HepG2 (cell line): Measurements from ENCODE around the gene RTEL1. TPM values are rescaled to one million over a fixed set of nuclear protein-coding genes. Genes with fewer than 3 reads are reported as not detected.
A peak's percentile ranks its signal among the peaks of the same experiment; 100 is the strongest.

Source experiments
- GATAD1 ChIP-seq: IDR thresholded peaks from 2 replicates; pipeline ENCODE4 v1.6.1; 2016; ENCODE audit warnings: missing genetic modification reagents, missing compliant biosample characterization
- HHEX ChIP-seq: IDR thresholded peaks from 2 replicates; pipeline ENCODE4 v1.6.1; 2016; ENCODE audit warnings: control low read depth
- HNF4A ChIP-seq: sonication (generic); formaldehyde crosslinking; IDR thresholded peaks from 2 replicates; pipeline ENCODE4 v1.4.0; 2020; ENCODE audit warnings: missing genetic modification reagents
- HNRNPLL ChIP-seq: fragments of 200-400 bp; formaldehyde crosslinking; IDR thresholded peaks from 2 replicates; pipeline ENCODE4 v1.6.1; 2017; ENCODE audit warnings: mild to moderate bottlenecking, low read depth, low read length; ENCODE audit not compliant: poor library complexity, severe bottlenecking
- JUND ChIP-seq: sonication (generic); formaldehyde crosslinking; IDR thresholded peaks from 2 replicates; pipeline ENCODE4 v1.8.0; 2022; ENCODE audit warnings: mild to moderate bottlenecking, missing genetic modification reagents
- MAZ ChIP-seq, 2 experiments: sonication (generic) in 1 of 2; formaldehyde crosslinking in 1 of 2; IDR thresholded peaks; 2 replicates each; pipeline versions ENCODE4 v1.5.0 to v1.6.1; 2012 to 2020; ENCODE audit warnings: low read depth in 2 of 2, mild to moderate bottlenecking in 2 of 2, borderline replicate concordance in 1 of 2, improper control_type of control experiment in 1 of 2, low read length in 1 of 2, missing genetic modification reagents in 1 of 2, moderate library complexity in 1 of 2
- MIER2 ChIP-seq: IDR thresholded peaks from 2 replicates; pipeline ENCODE4 v1.6.1; 2016; ENCODE audit warnings: missing biosample characterization, missing genetic modification reagents
- POLR2A ChIP-seq, 2 experiments: IDR thresholded peaks; 2 replicates each; pipeline ENCODE4 v1.6.1; 2011; ENCODE audit warnings: low read depth in 2 of 2, low read length in 2 of 2, mild to moderate bottlenecking in 1 of 2, moderate library complexity in 1 of 2; ENCODE audit not compliant: insufficient read depth in 1 of 2
- SALL1 ChIP-seq: sonication (generic); formaldehyde crosslinking; IDR thresholded peaks from 2 replicates; pipeline ENCODE4 v1.8.0; 2022; ENCODE audit warnings: mild to moderate bottlenecking, missing genetic modification reagents
- ZBTB38 ChIP-seq: sonication (generic); formaldehyde crosslinking; IDR thresholded peaks from 2 replicates; pipeline ENCODE4 v1.5.1; 2020; ENCODE audit warnings: mild to moderate bottlenecking, missing genetic modification reagents
- ZNF263 ChIP-seq: sonication (generic); formaldehyde crosslinking; IDR thresholded peaks from 2 replicates; pipeline ENCODE4 v1.4.0; 2020; ENCODE audit warnings: missing genetic modification reagents
- ZNF44 ChIP-seq: sonication (generic); formaldehyde crosslinking; IDR thresholded peaks from 2 replicates; pipeline ENCODE4 v1.5.1; 2020; ENCODE audit warnings: mild to moderate bottlenecking, missing genetic modification reagents
- ZNF564 ChIP-seq: sonication (generic); formaldehyde crosslinking; IDR thresholded peaks from 2 replicates; pipeline ENCODE4 v1.8.1; 2023; ENCODE audit warnings: mild to moderate bottlenecking, missing genetic modification reagents
- ZNF713 ChIP-seq: sonication (generic); formaldehyde crosslinking; IDR thresholded peaks from 2 replicates; pipeline ENCODE4 v1.4.0; 2020; ENCODE audit warnings: mild to moderate bottlenecking, missing genetic modification reagents
- ZSCAN30 ChIP-seq: sonication (generic); formaldehyde crosslinking; IDR thresholded peaks from 2 replicates; pipeline ENCODE4 v1.5.0; 2020; ENCODE audit warnings: mild to moderate bottlenecking, missing genetic modification reagents
- polyA plus RNA-seq, 8 experiments: library from polyadenylated mRNA; depleted of rRNA in 3 of 8; stranded (reverse) in 7 of 8; unstranded in 1 of 8; fragments of >200 nt; fragmentation: Illumina TruSeq in 4 of 8; extraction: Trizol in 4 of 8; gene quantifications; 2 replicates each; pipeline versions ENCODE4 v1.2.1 to v1.2.3, GENCODE V29; 2011 to 2016; ENCODE audit warnings: low read depth in 4 of 8, missing spikeins in 1 of 8, mixed read lengths in 1 of 8; ENCODE audit not compliant: insufficient read depth in 1 of 8
- total RNA-seq, 5 experiments: library from RNA; depleted of rRNA; stranded (reverse); fragments of >200 nt; fragmentation: Illumina TruSeq; extraction: Trizol; gene quantifications; 2 replicates each; pipeline ENCODE4 v1.2.3, GENCODE V29; 2016; ENCODE audit warnings: low read depth in 1 of 5
- TF ChIP-seq, protein P1 (sequence below): sonication (generic); formaldehyde crosslinking; IDR thresholded peaks from 2 replicates; pipeline ENCODE4 v1.8.1; 2022; ENCODE audit warnings: low read depth, mild to moderate bottlenecking, missing genetic modification reagents
- TF ChIP-seq, protein P2 (sequence below): sonication (generic); formaldehyde crosslinking; IDR thresholded peaks from 2 replicates; pipeline ENCODE4 v1.4.0; 2020; ENCODE audit warnings: mild to moderate bottlenecking, missing genetic modification reagents
- TF ChIP-seq, protein P3 (sequence below): sonication (generic); formaldehyde crosslinking; IDR thresholded peaks from 2 replicates; pipeline ENCODE4 v1.9.0; 2022; ENCODE audit warnings: low read depth, missing genetic modification reagents
- TF ChIP-seq, protein P4 (sequence below): sonication (generic); formaldehyde crosslinking; IDR thresholded peaks from 2 replicates; pipeline ENCODE4 v1.4.0; 2020; ENCODE audit warnings: missing genetic modification reagents, mild to moderate bottlenecking, borderline replicate concordance

RTEL1 gene
- total and polyA plus RNA-seq, 2 of the 13 experiments (the other 11 are each of a cell fraction or from before 2014, with no cell fraction given), result 21.8 to 36.4 TPM

DNA sequence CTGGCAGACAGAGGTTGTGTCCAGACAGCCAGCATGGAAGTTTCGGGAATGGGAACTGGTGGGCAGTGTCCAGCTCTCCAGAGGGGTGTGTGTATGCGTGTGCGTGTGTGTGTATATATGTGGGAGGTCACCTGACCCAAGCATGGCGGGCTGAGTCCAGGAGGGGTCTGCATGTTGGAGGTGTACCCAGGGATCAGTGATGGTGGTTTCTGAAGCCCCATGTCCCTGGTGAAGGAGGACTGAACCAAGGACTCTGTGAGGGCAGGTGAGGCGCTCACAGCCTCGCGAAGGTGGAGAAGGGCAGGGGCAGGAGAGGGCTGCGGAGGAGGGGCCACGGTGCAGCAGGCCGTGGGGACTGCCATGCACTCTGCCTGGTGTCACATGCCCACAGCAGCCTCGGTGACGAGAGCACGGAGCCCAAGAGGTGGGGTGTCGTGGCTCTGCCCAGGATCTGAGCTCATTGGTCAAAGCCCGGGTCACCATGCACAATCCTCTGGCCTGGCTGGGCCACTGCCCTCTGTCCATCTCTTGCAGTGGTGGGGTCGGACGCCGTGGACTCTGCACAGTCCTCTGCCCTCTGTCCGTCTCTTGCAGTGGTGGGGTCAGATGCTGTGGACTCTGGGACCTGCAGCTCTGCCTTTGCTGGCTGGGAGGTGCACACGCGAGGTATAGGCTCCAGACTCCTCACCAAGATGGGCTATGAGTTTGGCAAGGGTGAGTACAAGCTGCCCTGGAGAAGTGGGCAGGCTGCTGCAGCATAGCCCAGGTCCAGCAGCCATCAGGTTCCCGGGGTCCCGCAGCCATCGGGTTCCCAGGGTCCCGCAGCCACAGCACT, 76.2 kb downstream of the RTEL1 start (continued):
- TF ChIP-seq, protein P1, sequence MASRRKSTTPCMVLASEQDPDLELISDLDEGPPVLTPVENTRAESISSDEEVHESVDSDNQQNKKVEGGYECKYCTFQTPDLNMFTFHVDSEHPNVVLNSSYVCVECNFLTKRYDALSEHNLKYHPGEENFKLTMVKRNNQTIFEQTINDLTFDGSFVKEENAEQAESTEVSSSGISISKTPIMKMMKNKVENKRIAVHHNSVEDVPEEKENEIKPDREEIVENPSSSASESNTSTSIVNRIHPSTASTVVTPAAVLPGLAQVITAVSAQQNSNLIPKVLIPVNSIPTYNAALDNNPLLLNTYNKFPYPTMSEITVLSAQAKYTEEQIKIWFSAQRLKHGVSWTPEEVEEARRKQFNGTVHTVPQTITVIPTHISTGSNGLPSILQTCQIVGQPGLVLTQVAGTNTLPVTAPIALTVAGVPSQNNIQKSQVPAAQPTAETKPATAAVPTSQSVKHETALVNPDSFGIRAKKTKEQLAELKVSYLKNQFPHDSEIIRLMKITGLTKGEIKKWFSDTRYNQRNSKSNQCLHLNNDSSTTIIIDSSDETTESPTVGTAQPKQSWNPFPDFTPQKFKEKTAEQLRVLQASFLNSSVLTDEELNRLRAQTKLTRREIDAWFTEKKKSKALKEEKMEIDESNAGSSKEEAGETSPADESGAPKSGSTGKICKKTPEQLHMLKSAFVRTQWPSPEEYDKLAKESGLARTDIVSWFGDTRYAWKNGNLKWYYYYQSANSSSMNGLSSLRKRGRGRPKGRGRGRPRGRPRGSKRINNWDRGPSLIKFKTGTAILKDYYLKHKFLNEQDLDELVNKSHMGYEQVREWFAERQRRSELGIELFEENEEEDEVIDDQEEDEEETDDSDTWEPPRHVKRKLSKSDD, result peak; percentile 94; the same call in 1 of the 2 replicates
- TF ChIP-seq ZNF44 (CRISPR knock-in tag) (0 out of 2 replicates have a peak, but pooled peaks have one; percentile 67), ZBTB38 (peak; percentile 96), JUND (peak; percentile 25; the same call in 1 of the 2 replicates), ZNF713 (CRISPR knock-in tag) (no peak), SALL1 (peak; percentile 83; the same call in 1 of the 2 replicates), HHEX (0 out of 2 replicates have a peak, but pooled peaks have one; percentile 24), MIER2 (CRISPR knock-in tag) (no peak), HNF4A (CRISPR knock-in tag) (peak; percentile 97), POLR2A (IDR thresholded peaks at IDR 0.05; ENCODE audit: insufficient read depth in 1 of 2, low read depth in 2 of 2, low read length in 2 of 2) (peak in 1 of 2 experiments; percentile 29; a peak in 2 of 4 replicates), HNRNPLL (peak; percentile 3), ZNF564 (CRISPR knock-in tag) (peak; percentile 64; the same call in 1 of the 2 replicates), MAZ (IDR thresholded peaks at IDR 0.05; ENCODE audit: borderline replicate concordance, low read depth, low read length) (no peak), MAZ (CRISPR knock-in tag; IDR thresholded peaks at IDR 0.05; ENCODE audit: low read depth) (peak; percentile 51; the same call in 1 of the 2 replicates), GATAD1 (CRISPR knock-in tag) (no peak), ZSCAN30 (no peak), ZNF263 (CRISPR knock-in tag) (peak; percentile 77)
- TF ChIP-seq, protein P2, sequence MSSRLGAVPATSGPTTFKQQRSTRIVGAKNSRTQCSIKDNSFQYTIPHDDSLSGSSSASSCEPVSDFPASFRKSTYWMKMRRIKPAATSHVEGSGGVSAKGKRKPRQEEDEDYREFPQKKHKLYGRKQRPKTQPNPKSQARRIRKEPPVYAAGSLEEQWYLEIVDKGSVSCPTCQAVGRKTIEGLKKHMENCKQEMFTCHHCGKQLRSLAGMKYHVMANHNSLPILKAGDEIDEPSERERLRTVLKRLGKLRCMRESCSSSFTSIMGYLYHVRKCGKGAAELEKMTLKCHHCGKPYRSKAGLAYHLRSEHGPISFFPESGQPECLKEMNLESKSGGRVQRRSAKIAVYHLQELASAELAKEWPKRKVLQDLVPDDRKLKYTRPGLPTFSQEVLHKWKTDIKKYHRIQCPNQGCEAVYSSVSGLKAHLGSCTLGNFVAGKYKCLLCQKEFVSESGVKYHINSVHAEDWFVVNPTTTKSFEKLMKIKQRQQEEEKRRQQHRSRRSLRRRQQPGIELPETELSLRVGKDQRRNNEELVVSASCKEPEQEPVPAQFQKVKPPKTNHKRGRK (CRISPR knock-in tag), result 0 out of 2 replicates have a peak, but pooled peaks have one; percentile 31
- TF ChIP-seq, protein P3, sequence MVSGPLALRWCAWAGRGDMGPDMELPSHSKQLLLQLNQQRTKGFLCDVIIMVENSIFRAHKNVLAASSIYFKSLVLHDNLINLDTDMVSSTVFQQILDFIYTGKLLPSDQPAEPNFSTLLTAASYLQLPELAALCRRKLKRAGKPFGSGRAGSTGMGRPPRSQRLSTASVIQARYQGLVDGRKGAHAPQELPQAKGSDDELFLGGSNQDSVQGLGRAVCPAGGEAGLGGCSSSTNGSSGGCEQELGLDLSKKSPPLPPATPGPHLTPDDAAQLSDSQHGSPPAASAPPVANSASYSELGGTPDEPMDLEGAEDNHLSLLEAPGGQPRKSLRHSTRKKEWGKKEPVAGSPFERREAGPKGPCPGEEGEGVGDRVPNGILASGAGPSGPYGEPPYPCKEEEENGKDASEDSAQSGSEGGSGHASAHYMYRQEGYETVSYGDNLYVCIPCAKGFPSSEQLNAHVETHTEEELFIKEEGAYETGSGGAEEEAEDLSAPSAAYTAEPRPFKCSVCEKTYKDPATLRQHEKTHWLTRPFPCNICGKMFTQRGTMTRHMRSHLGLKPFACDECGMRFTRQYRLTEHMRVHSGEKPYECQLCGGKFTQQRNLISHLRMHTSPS, result peak; percentile 74
- TF ChIP-seq, protein P4, sequence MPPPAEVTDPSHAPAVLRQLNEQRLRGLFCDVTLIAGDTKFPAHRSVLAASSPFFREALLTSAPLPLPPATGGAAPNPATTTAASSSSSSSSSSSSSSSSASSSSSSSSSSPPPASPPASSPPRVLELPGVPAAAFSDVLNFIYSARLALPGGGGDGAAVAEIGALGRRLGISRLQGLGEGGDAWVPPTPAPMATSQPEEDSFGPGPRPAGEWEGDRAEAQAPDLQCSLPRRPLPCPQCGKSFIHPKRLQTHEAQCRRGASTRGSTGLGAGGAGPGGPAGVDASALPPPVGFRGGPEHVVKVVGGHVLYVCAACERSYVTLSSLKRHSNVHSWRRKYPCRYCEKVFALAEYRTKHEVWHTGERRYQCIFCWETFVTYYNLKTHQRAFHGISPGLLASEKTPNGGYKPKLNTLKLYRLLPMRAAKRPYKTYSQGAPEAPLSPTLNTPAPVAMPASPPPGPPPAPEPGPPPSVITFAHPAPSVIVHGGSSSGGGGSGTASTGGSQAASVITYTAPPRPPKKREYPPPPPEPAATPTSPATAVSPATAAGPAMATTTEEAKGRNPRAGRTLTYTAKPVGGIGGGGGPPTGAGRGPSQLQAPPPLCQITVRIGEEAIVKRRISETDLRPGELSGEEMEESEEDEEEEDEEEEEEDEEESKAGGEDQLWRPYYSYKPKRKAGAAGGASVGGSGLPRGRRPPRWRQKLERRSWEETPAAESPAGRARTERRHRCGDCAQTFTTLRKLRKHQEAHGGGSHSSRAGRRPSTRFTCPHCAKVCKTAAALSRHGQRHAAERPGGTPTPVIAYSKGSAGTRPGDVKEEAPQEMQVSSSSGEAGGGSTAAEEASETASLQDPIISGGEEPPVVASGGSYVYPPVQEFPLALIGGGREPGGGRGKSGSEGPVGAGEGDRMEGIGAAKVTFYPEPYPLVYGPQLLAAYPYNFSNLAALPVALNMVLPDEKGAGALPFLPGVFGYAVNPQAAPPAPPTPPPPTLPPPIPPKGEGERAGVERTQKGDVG (CRISPR knock-in tag), result peak; percentile 95; the same call in 1 of the 2 replicates
